Stomach (tissue), 4 donors: ENCODE results near the gene DTX3.

Source experiments
- CTCF ChIP-seq, 7 experiments: fragments of 450-650 bp in 4 of 7; fragments of 200-600 bp in 3 of 7; sonication (generic) in 3 of 7; IDR thresholded peaks; one replicate each; pipeline ENCODE4 v1.5.1; 2016 to 2019; ENCODE audit warnings: antibody characterized with exemption in 7 of 7, control low read depth in 2 of 7, mild to moderate bottlenecking in 1 of 7
- EP300 ChIP-seq: sonication (generic); formaldehyde crosslinking; IDR thresholded peaks from one replicate; pipeline ENCODE4 v1.6.1; 2017; ENCODE audit warnings: antibody characterized with exemption
- POLR2A ChIP-seq, 4 donors: fragments of 450-650 bp; IDR thresholded peaks; one replicate each; pipeline ENCODE4 v1.6.1; 2016; ENCODE audit warnings: antibody characterized with exemption in 4 of 4, control low read depth in 2 of 4, mild to moderate bottlenecking in 1 of 4, moderate library complexity in 1 of 4
- POLR2AphosphoS5 ChIP-seq, 3 donors: sonication (generic); formaldehyde crosslinking; IDR thresholded peaks; one replicate each; pipeline ENCODE4 v1.6.1; 2016; ENCODE audit warnings: antibody characterized with exemption in 3 of 3

DNA sequence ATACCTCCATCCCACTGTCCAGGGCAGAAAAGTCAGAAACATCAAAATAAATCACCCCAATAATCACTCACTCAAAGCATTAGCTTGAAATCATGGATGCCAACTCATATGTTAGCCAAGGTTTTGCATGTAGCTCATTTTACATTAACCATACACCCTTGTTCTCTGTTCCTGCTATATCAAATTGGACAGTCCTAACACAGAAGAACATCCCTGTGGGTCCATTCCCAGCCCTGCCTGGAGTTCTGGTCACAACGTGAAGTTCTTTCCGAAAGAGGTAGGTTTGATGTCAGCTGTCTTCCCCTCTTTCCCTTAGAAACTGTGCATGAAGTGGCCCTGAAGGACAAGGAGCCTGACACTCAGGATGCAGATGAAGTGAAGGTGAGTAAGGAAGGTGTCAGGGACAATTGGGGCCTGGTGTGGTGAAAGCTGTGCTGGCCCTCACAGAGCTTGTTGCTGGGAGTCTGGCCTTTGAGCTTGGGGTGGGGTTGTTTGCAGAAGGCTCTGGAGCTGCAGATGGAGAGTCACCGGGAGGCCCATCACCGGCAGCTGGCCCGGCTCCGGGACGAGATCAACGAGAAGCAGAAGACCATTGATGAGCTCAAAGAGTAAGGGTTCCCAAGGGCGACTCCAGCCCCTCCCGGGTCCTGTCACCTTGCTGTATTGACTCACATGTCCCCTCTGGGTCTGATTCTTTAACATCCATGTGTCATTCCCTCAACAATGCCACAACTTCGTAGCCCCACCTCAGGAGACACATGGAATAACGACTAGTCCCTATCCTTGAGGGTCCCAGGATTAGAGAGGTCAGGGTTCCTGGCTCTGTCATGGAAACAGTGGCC, 28.6 kb upstream of the DTX3 start:
- TF ChIP-seq CTCF (IDR thresholded peaks at IDR 0.05) (no peak), POLR2A (IDR thresholded peaks at IDR 0.05) (no peak), POLR2AphosphoS5 (IDR thresholded peaks at IDR 0.05) (no peak), EP300 (no peak)
